Measurements from ENCODE around the gene ABI3BP.

Gene ABI3BP

DNA sequence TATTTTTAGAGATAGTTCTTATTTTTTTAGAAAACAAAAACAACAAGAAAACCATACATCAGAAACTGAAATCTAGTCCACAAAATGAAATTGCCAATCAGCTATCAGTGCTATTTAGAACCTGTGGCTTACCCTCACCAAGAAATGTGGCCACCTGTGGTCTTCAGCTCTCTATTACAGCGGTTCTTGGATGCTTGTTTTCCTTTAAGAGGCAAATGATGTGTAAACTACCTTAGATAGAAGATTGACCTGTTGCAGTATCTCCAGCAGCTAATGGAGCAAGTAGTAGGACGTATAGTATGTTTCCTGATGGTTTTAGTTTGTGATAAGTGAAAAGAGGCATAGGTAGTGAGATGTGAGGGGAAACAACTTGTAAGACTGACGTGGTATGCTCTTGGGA is 262.7 kb downstream of the ABI3BP start:
- no peak for DNase-seq (ENCODE audit: low read depth in 2 of 2)

DNA sequence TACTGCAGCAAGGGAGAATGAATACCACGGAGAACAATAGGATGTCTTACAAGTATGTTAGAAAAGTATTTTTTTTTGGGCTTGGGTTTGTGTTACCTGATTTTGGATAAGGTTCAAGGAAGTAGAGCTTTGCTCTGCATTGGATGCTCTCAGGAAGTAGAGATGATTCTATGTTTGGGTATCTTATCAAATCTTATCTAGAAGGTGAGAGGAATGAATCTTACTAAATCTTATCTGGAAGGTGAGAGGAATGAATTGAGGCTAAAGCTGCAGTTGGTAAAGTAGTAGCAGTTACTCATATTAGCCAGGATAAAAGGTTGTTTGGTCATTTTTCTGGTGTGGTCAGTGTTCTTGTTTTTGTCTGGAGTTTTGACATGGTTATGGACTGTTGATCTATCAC is 266.5 kb downstream of the ABI3BP start:
- no peak for DNase-seq (ENCODE audit: low read depth in 2 of 2)

- DNase-seq (ENCODE audit: low read depth in 2 of 2), result no peak
Observed at GRCh38 chr3:100725935-100726513, 267.2 kb downstream of the ABI3BP start.

GRCh38 chr3:100720426-100720825 is 272.8 kb downstream of the ABI3BP start:
- DNase-seq (ENCODE audit: low read depth in 2 of 2), result no peak

DNA sequence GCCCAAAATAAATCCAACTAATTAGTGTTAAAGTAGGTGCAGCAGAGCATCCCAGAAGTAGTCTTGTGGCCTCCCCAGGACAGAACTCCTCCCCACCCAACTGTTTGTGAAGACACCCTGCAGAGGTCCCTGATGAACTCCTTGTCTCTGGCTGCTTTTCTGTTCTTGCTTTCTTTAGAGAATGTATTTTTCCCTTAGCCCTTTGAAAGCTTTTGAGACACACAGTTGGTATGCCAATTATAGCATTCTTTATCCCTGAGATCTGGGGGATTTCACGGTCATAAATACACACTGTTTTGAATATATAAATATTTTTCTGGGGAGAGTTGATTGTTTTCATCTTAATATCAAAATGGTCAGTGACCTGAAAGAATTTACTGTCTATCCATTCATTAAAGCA is 274.1 kb downstream of the ABI3BP start:
- DNase-seq (ENCODE audit: low read depth in 2 of 2), result no peak

GRCh38 chr3:100717637-100718487 is 275.4 kb downstream of the ABI3BP start:
- DNase-seq (ENCODE audit: low read depth in 2 of 2), result no peak

- DNase-seq (ENCODE audit: low read depth in 2 of 2), result no peak
Observed at GRCh38 chr3:100717063-100717462, 276.2 kb downstream of the ABI3BP start.

- no peak for DNase-seq (ENCODE audit: low read depth in 2 of 2)
Observed at GRCh38 chr3:100715176-100715575, 278.0 kb downstream of the ABI3BP start.

DNA sequence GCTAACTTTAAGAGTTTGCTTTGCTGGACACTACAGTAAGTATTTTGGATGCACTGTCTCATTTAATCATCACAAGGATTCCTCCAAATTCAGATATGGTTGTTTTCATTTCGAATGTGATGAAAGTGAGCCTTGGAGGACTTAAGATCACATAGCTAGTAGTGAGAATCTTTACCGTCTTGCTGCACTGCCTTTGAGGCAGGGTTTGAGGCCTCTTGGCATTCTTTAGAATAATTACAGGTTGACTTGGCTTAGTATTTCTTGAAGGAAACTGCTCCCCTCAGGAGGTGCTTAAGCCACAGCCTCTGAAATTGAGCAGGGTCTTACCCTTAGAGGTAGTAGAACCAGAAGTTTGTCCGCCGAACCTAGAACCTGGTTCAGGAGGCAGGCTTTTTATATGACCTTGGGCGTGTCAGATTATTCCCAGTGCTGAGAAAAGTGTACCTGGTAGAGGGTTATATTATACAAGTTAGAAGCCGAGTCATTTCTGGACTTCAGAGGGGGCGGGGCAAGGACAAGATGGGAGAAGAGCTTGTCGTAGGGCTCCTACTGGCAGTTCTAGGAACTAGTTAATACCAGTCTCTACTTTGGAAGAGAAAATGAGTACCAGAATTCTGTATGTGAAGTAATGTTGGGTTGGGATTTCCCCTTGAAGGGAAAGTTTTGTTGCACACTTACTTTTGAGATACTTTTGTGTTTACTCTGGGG is 282.8 kb downstream of the ABI3BP start:
- peak in 1 of 2 donors; percentile 24 for DNase-seq (ENCODE audit: low read depth in 2 of 2)

DNA sequence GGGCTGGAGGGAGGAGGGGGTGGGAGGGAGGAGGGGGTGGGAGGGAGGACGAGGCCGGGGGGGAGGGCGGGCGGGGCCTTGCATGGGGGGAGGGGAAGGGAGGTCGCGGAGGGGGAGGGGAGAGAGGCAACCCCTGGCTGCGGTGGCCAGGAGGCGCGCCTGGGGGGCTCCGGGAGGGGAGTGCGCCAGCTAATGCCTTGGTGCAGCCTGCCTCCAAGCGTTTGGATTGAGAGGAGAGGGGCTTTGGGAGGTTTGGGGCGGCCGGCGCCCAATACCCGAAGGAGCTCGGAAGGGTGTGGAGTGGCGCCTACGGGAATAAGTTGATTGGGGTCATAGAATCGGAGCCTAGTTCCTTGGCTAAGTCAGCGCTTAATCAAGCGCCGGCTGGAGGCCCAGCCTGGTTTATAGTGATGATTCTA is 283.4 kb downstream of the ABI3BP start:
- DNase-seq (ENCODE audit: low read depth in 2 of 2), result peak in 1 of 2 donors; percentile 7

DNA sequence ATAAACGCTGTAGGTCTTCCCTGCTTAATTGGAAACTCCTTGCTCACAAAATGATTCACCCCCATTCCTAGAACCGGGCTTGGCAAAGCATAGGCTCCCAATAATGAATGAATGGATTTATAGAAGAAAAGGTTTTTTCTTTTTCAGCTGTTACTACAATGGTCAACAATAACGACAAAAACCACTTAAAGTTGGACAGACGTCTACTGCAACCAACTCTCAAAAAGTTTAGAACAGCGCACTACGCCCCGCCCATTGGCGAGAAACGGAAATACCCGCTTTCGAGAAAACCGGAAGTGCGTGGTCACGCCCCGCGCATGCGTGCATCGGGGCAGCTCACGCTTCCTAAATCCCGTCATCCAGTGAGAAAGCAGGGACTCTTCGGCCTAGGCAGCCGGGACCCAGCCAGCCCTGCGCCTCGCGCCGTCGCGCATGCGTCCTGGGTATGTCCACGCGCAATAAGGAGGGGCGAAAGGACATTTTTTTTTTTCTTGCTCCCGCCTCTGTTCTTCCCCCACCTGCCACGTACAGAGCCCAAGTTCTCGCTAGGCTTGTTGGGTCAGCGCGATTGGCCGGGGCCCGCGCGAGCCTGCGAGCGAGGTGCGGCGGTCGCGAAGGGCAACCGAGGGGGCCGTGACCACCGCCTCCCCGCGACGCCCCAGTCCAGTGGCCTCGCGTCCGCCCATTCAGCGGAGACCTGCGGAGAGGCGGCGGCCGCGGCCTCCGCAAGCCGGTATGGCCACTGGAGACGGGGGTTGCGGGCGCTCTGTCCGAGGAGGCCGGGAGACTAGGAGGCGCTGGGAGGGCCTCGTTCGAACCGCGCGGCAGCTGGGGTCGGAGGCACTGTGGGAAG is 284.0 kb downstream of the ABI3BP start, which contains the start of gene TFG:
TFG (plus strand) TSS at position 506 of the 853 bp plus-strand sequence. CDS start 4,192 bp downstream, outside the sequence.
- DNase-seq (ENCODE audit: low read depth in 2 of 2), result peak; percentile 93 to 94

- DNase-seq (ENCODE audit: low read depth in 2 of 2), result no peak
Observed at GRCh38 chr3:100708644-100708988, 284.6 kb downstream of the ABI3BP start.

DNA sequence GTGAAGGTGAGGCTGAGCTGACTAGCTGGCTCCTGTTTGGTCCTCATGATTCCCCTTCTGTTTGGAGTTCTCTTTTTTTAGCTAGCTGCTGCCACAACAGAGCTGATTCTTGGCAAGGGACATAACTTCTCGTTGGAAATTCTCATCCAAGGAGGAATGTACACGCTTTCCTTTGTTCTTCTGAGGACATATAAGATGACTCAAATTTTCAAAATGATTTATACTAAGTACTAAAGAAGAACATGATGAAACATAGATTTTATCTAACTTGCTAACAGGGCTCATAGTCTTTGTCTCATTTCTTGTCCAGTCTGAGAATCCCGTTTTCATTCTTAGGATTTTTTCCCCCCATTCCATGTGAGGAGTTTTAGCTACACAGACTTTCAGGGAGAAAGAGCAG is 286.9 kb downstream of the ABI3BP start:
- DNase-seq (ENCODE audit: low read depth in 2 of 2), result no peak

GRCh38 chr3:100703865-100704264 is 289.4 kb downstream of the ABI3BP start:
- DNase-seq (ENCODE audit: low read depth in 2 of 2), result no peak

DNA sequence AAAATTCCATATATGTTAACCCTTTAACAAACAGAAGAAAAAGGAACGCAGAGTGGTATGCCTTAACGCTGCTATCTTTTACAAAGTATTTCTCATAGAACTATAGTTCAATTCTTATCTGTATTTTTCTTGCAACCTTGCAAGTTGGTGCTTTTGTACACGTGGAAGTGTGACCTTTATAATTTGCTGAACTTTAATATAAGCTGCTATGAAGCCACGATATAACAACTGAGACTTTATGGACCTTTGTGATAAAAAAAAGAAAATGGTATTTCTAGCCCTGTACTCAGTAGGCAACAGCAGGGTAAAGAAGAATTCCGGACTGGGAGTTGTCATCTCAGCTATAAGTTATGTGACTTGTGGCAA is 290.3 kb downstream of the ABI3BP start:
- no peak for DNase-seq (ENCODE audit: low read depth in 2 of 2)

GRCh38 chr3:100702082-100702979 is 290.9 kb downstream of the ABI3BP start:
- DNase-seq (ENCODE audit: low read depth in 2 of 2), result no peak

GRCh38 chr3:100700708-100701107 is 292.5 kb downstream of the ABI3BP start:
- DNase-seq (ENCODE audit: low read depth in 2 of 2), result no peak

All from stimulated activated CD8-positive, alpha-beta memory T cell treated with anti-CD3 and anti-CD28 coated beads, Interleukin-15, amount 100 ng/mL, for 4 hours (primary cell).